H7 (cell line): ENCODE results near the gene ANAPC5. TPM values are rescaled to one million over a fixed set of nuclear protein-coding genes. Genes with fewer than 3 reads are reported as not detected.
A peak's percentile ranks its signal among the peaks of the same experiment; 100 is the strongest.

ENCODE experiments used
- DNase-seq: peaks from one replicate; pipeline ENCODE4 v3.0.0; 2012
- H3K27me3 ChIP-seq: 2 replicates; pipeline ENCODE4 v1.6.0; 2011; ENCODE audit warnings: mild to moderate bottlenecking, low read length; ENCODE audit not compliant: control insufficient read depth, insufficient read depth
- H3K36me3 ChIP-seq: replicated peaks from 2 replicates; pipeline ENCODE4 v1.5.1; 2011; ENCODE audit warnings: low read length; ENCODE audit not compliant: control insufficient read depth, insufficient read depth
- H3K4me3 ChIP-seq: 2 replicates; pipeline ENCODE4 v1.5.1; 2011; ENCODE audit warnings: low read depth, mild to moderate bottlenecking, control low read depth, low read length, moderate library complexity; ENCODE audit not compliant: insufficient read depth
- total RNA-seq: library from RNA; depleted of rRNA; stranded (reverse); fragments of >200 nt; shearing (Covaris generic); gene quantifications from 2 replicates; pipeline ENCODE4 v1.2.3, GENCODE V29; 2014

Gene ANAPC5
- total RNA-seq, 1 experiment from 2014 or later = 161 TPM

DNA sequence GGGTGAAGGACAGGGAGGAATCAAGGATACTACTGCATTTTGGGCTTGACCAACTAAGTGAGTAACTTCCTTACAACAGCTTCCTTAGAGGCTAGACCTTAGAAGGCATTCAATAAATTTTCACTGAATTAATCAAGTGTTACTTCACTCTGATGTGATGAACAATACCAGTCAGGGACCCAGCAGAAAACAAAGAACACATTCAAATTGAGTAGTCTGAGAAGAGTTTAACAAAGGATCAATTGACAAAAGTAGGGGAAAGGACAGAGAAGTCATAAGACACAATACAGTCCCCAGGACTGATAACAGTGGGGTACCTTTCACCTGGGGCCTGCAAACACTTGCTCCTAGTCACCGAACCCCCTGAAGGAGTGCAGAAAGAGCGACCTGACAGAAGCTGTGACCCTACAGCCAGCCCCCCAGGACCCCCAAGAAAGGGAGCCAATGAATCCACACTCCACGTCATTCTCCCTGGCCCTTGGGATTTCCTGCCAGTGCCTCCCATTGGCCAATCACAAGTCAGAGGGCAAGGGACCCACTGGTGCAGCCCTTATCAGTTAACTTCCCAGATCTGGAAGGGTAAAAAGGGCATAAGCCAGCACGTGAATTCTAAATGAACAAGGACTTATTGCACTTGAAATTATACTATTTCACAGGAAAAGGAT lies 6.9 kb downstream of the ANAPC5 start:
- no peak for DNase-seq
- no peak overlapping the region for H3K4me3 ChIP-seq
- no peaks in the 10 kb centered on the region for H3K27me3 ChIP-seq
- H3K36me3 ChIP-seq = peaks cover 20% of the 10 kb centered on the region

GRCh38 chr12:121344506-121344905 lies 7.7 kb downstream of the ANAPC5 start:
- DNase-seq = no peak
- Histone ChIP-seq H3K27me3 (no peaks in the 10 kb centered on the region), H3K4me3 (no peak overlapping the region), H3K36me3 (peaks cover 20% of the 10 kb centered on the region)

DNA sequence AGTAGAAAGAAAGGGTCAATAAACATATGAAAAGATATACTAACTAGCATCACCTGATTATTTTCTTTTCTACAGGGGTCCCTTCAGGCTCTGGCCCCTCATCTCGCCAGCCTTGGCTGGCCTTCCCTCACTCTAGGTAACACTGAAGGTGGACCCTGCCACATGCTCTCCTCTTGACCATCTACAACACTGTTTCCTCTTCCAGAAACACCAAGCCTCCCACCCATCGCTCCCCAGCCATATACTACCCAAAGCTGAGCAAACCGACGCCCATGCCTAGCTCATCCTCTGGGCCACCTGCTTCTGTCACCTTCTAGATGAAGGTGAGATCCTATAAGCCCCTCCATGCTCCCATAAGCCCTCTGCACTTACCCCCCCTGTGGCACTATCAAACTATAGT lies 14.8 kb downstream of the ANAPC5 start:
- Histone ChIP-seq H3K36me3 (peaks cover 13% of the 10 kb centered on the region), H3K4me3 (no peak overlapping the region), H3K27me3 (no peaks in the 10 kb centered on the region)
- no peak for DNase-seq

GRCh38 chr12:121334513-121335343 lies 17.5 kb downstream of the ANAPC5 start:
- DNase-seq = peak; percentile 67
- H3K4me3 ChIP-seq = no peak overlapping the region
- no peaks in the 10 kb centered on the region for H3K27me3 ChIP-seq
- H3K36me3 ChIP-seq = peaks cover 23% of the 10 kb centered on the region

GRCh38 chr12:121333747-121334146 lies 18.5 kb downstream of the ANAPC5 start:
- no peaks in the 10 kb centered on the region for H3K27me3 ChIP-seq
- peaks cover 23% of the 10 kb centered on the region for H3K36me3 ChIP-seq

GRCh38 chr12:121331248-121331647 lies 21.0 kb downstream of the ANAPC5 start:
- Histone ChIP-seq H3K4me3 (no peak overlapping the region), H3K36me3 (peaks cover 39% of the 10 kb centered on the region), H3K27me3 (no peaks in the 10 kb centered on the region)
- no peak for DNase-seq

More at GRCh38 chr12:121333747-121334146, 18.5 kb downstream of the ANAPC5 start:
- no peak for DNase-seq
- no peak overlapping the region for H3K4me3 ChIP-seq

DNA sequence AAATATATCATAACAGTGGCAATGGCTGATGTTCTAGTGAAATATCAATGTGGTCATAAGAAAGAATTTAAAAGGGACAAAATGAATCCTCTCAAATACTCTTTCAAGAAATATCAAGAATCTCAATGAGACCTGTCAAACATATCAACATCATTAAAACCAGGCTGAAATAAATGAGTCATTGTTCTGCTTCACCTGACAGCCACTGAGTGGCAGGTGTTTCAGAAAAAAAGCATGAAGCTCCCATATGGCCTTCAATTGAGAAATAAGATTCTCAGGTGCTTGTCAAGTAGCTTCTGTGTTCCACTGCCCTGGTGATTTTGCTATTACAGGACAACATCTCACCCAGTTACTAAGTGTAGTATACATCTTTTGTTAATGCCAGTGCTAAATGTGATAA lies 21.5 kb downstream of the ANAPC5 start:
- H3K27me3 ChIP-seq = no peaks in the 10 kb centered on the region
- H3K36me3 ChIP-seq = peaks cover 43% of the 10 kb centered on the region
- H3K4me3 ChIP-seq = no peak overlapping the region
- DNase-seq = no peak

- no peaks in the 10 kb centered on the region for H3K27me3 ChIP-seq
- peaks cover 43% of the 10 kb centered on the region for H3K36me3 ChIP-seq
- H3K4me3 ChIP-seq = no peak overlapping the region
- no peak for DNase-seq
Observed at GRCh38 chr12:121330195-121330594, 22.0 kb downstream of the ANAPC5 start.

GRCh38 chr12:121328620-121329019 lies 23.6 kb downstream of the ANAPC5 start:
- H3K27me3 ChIP-seq = no peaks in the 10 kb centered on the region
- no peak for DNase-seq
- H3K36me3 ChIP-seq = peaks cover 38% of the 10 kb centered on the region
- H3K4me3 ChIP-seq = no peak overlapping the region

DNA sequence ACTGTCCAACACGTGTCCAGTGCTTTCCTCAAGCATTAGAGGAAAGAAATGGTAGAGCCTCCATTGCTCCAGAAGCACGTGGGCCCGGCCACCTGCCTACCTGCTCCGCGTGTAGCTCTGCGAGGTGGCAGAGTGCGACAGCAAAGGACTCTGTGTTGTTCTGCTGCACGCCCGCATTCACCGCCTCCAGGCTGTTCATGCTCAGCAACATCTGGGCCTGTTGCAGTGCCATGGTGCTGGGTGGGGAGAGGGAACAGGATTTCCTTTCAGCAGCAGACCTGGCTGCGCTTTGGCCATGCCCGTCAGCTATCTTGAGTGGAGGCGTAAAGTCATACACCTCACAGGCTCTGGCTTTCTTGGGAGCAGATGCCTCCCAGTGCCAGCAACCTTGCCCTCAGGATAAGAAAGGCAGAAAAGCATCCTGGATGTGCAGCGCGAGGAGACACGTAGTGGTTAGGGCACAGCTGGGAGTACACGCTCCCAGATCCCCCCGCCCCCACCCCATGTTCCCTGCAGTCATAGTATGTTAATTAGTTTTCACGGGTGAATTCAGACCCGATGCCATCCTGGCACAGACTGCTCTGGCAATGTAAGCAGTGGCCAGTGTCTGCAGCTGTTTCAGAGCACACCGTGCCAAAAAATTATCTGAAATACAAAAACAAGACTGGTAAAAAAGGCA lies 25.1 kb downstream of the ANAPC5 start:
- no peak for DNase-seq
- Histone ChIP-seq H3K36me3 (peaks cover 38% of the 10 kb centered on the region), H3K27me3 (no peaks in the 10 kb centered on the region), H3K4me3 (no peak overlapping the region)

DNA sequence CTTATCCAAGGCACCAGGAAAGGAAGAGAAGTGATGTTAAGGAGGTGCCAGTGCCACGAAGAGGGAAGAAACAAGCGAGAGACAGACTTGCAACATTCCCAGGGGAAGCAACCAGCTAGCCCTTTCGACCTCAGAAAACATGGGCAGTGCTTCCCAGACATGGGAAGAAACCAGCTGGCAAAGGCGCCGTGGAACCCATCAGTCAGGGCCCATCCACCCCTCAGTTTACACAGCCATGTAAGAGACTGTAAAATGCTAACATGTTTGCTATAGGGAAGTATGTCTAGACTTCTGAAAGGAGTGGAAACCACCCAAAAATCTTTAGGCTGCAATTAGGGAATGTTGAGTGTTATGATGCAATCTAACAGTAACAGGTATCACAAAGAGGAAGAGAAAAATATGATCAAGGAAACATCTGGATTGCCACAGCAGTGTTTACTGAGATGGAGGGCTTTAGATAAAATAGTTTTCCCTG lies 26.3 kb downstream of the ANAPC5 start:
- no peak overlapping the region for H3K4me3 ChIP-seq
- no peaks in the 10 kb centered on the region for H3K27me3 ChIP-seq
- peaks cover 31% of the 10 kb centered on the region for H3K36me3 ChIP-seq
- no peak for DNase-seq

GRCh38 chr12:121323908-121324307 lies 28.3 kb downstream of the ANAPC5 start:
- Histone ChIP-seq H3K4me3 (no peak overlapping the region), H3K36me3 (peaks cover 30% of the 10 kb centered on the region), H3K27me3 (no peaks in the 10 kb centered on the region)

GRCh38 chr12:121318121-121318520 lies 34.1 kb downstream of the ANAPC5 start:
- no peak overlapping the region for H3K4me3 ChIP-seq
- no peaks in the 10 kb centered on the region for H3K27me3 ChIP-seq
- DNase-seq = no peak
- H3K36me3 ChIP-seq = peaks cover 14% of the 10 kb centered on the region

More at GRCh38 chr12:121323908-121324307, 28.3 kb downstream of the ANAPC5 start:
- DNase-seq = no peak

- Histone ChIP-seq H3K4me3 (no peak overlapping the region), H3K36me3 (peaks cover 14% of the 10 kb centered on the region), H3K27me3 (no peaks in the 10 kb centered on the region)
- DNase-seq = no peak
Observed at GRCh38 chr12:121314431-121314830, 37.8 kb downstream of the ANAPC5 start.
